Breast epithelium (tissue), 3 donors: ENCODE data around the gene CPA3.

ENCODE experiments used
- CTCF ChIP-seq, 3 donors: fragments of 450-650 bp; IDR thresholded peaks; one replicate each; pipeline ENCODE4 v1.5.1; 2016 to 2017; ENCODE audit warnings: antibody characterized with exemption in 3 of 3, mild to moderate bottlenecking in 3 of 3, moderate library complexity in 3 of 3
- POLR2A ChIP-seq: fragments of 450-650 bp; IDR thresholded peaks from one replicate; pipeline ENCODE4 v1.6.1; 2016; ENCODE audit warnings: antibody characterized with exemption, mild to moderate bottlenecking, moderate library complexity
- POLR2AphosphoS5 ChIP-seq, 3 donors: sonication (generic); formaldehyde crosslinking; IDR thresholded peaks; one replicate each; pipeline ENCODE4 v1.6.1; 2017; ENCODE audit warnings: antibody characterized with exemption in 3 of 3

- TF ChIP-seq CTCF (IDR thresholded peaks at IDR 0.05) (no peak), POLR2AphosphoS5 (IDR thresholded peaks at IDR 0.05) (no peak), POLR2A (no peak)
Measured at GRCh38 chr3:148816981-148817525, 48.0 kb upstream of the CPA3 start.
